B cell (primary cell): ENCODE measurements around the gene ZSCAN25.
"Not testable (repeated sequence)": the region's sequence is repeated elsewhere in the genome, so short reads cannot be mapped to it uniquely, and the experiment has no call there.

Experiments used
- EZH2 ChIP-seq: IDR thresholded peaks from 2 replicates; pipeline ENCODE4 v1.6.1; 2012; ENCODE audit warnings: borderline replicate concordance, low read depth, mild to moderate bottlenecking, moderate library complexity, low read length; ENCODE audit not compliant: insufficient read depth, poor library complexity, severe bottlenecking
- TF ChIP-seq, protein P1 (sequence below): fragments of 200-600 bp; IDR thresholded peaks from one replicate; pipeline ENCODE4 v1.8.0; 2022; ENCODE audit warnings: antibody characterized with exemption, mild to moderate bottlenecking

DNA sequence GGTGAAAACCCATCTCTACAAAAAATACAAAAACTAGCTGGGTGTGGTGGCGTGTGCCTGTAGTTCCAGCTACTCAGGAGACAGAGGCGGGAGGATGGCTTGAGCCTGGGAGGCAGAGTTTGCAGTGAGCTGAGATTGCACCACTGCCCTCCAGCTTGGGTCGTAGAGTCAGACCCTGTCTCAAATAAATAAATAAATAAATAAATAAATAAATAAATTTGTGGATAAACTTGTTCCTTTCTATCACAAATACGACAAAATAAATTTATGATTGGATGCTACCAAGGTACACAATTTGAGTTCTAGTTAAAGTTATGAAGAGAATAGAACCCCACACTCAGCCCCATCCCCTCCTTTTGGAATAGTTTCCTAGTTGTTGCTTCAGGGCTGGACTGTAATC lies 36.5 kb downstream of the ZSCAN25 start:
- TF ChIP-seq, protein P1, sequence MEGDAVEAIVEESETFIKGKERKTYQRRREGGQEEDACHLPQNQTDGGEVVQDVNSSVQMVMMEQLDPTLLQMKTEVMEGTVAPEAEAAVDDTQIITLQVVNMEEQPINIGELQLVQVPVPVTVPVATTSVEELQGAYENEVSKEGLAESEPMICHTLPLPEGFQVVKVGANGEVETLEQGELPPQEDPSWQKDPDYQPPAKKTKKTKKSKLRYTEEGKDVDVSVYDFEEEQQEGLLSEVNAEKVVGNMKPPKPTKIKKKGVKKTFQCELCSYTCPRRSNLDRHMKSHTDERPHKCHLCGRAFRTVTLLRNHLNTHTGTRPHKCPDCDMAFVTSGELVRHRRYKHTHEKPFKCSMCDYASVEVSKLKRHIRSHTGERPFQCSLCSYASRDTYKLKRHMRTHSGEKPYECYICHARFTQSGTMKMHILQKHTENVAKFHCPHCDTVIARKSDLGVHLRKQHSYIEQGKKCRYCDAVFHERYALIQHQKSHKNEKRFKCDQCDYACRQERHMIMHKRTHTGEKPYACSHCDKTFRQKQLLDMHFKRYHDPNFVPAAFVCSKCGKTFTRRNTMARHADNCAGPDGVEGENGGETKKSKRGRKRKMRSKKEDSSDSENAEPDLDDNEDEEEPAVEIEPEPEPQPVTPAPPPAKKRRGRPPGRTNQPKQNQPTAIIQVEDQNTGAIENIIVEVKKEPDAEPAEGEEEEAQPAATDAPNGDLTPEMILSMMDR, result not testable (repeated sequence)
- not testable (repeated sequence) for TF ChIP-seq EZH2
